Middle frontal gyrus (tissue), 1 donor: ENCODE results near the gene CD86.

Experiments used
- DNase-seq: peaks from one replicate; pipeline ENCODE4 v3.0.0-alpha.2; 2015; ENCODE audit warnings: low spot score; ENCODE audit errors: extremely low spot score

CD86 gene

GRCh38 chr3:122060040-122060698 lies 5.0 kb downstream of the CD86 start:
- DNase-seq, result no peak

- DNase-seq, result no peak
Observed at GRCh38 chr3:122063908-122064307, 8.7 kb downstream of the CD86 start.

- no peak for DNase-seq
Observed at GRCh38 chr3:122064326-122064725, 9.2 kb downstream of the CD86 start.

GRCh38 chr3:122066331-122067213 lies 11.4 kb downstream of the CD86 start:
- no peak for DNase-seq

GRCh38 chr3:122067214-122067550 lies 12.0 kb downstream of the CD86 start:
- no peak for DNase-seq

- no peak for DNase-seq
Observed at GRCh38 chr3:122067588-122068240, 12.6 kb downstream of the CD86 start.

- DNase-seq, result no peak
Observed at GRCh38 chr3:122074621-122075265, 19.6 kb downstream of the CD86 start.

- no peak for DNase-seq
Observed at GRCh38 chr3:122076491-122077292, 21.5 kb downstream of the CD86 start.

- DNase-seq, result no peak
Observed at GRCh38 chr3:122077293-122078234, 22.4 kb downstream of the CD86 start.

- DNase-seq, result no peak
Observed at GRCh38 chr3:122078235-122078935, 23.2 kb downstream of the CD86 start.

- no peak for DNase-seq
Observed at GRCh38 chr3:122079524-122080206, 24.5 kb downstream of the CD86 start.

GRCh38 chr3:122080207-122080587 lies 25.0 kb downstream of the CD86 start:
- no peak for DNase-seq

GRCh38 chr3:122081543-122082247 lies 26.5 kb downstream of the CD86 start:
- no peak for DNase-seq

- DNase-seq, result no peak
Observed at GRCh38 chr3:122082357-122082756, 27.2 kb downstream of the CD86 start.

GRCh38 chr3:122084799-122085198 lies 29.6 kb downstream of the CD86 start:
- no peak for DNase-seq

GRCh38 chr3:122085673-122086072 lies 30.5 kb downstream of the CD86 start:
- no peak for DNase-seq

GRCh38 chr3:122088531-122088930 lies 33.4 kb downstream of the CD86 start:
- no peak for DNase-seq
